ENCODE data around the gene FAM120A. TPM values are rescaled to one million over a fixed set of nuclear protein-coding genes. Genes with fewer than 3 reads are reported as not detected.

FAM120A gene
- total and polyA plus RNA-seq, 9 of the 15 experiments (the other 6 are each of a cell fraction or from before 2014, with no cell fraction given) = 8.7 to 71.0 (median 42.2) TPM

DNA sequence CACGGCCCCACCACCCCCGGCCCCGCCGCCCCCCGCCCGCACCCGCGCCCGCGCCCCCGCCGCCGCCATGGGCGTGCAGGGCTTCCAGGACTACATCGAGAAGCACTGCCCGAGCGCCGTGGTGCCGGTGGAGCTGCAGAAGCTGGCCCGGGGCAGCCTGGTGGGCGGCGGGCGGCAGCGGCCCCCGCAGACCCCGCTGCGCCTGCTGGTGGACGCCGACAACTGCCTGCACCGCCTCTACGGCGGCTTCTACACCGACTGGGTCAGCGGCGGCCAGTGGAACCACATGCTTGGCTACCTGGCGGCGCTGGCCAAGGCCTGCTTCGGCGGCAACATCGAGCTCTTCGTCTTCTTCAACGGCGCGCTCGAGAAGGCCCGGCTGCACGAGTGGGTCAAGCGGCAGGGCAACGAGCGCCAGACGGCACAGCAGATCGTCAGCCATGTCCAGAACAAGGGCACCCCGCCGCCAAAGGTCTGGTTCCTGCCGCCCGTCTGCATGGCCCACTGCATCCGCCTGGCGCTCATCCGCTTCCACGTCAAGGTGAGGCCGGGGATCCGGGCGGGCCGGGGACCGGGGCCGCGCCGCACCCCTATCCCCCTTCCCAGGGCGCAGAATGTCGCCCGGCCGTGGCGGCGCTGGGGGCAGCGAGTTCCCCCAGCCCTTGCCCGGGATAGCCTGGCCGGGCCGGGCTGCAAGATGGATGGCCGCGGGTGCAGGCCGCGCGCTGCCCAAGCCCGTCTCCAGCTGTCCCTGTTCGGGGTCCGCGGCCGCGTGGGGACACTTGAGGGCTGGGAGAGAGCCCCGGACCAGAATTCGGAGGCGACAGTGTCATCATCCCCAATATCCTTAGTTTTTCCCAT is 594 bp downstream of the FAM120A start (continued):
- TF ChIP-seq, protein P1, sequence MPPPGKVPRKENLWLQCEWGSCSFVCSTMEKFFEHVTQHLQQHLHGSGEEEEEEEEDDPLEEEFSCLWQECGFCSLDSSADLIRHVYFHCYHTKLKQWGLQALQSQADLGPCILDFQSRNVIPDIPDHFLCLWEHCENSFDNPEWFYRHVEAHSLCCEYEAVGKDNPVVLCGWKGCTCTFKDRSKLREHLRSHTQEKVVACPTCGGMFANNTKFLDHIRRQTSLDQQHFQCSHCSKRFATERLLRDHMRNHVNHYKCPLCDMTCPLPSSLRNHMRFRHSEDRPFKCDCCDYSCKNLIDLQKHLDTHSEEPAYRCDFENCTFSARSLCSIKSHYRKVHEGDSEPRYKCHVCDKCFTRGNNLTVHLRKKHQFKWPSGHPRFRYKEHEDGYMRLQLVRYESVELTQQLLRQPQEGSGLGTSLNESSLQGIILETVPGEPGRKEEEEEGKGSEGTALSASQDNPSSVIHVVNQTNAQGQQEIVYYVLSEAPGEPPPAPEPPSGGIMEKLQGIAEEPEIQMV (tag; conservative IDR thresholded peaks at IDR 0.05; ENCODE audit: low read depth) = no peak
- TF ChIP-seq ZNF431 (CRISPR knock-in tag; IDR thresholded peaks at IDR 0.05) (no peak), ARHGAP35 (IDR thresholded peaks at IDR 0.05; ENCODE audit: partially characterized antibody) (no peak), FOXP1 (CRISPR knock-in tag; IDR thresholded peaks at IDR 0.05) (peak; percentile 58; the same call in 1 of the 2 replicates), ERF (CRISPR knock-in tag; IDR thresholded peaks at IDR 0.05) (no peak), RCOR1 (IDR thresholded peaks at IDR 0.05; ENCODE audit: borderline replicate concordance in 1 of 2, low read depth in 2 of 2, low read length in 2 of 2) (no peak), FUS (optimal IDR thresholded peaks at IDR 0.05; ENCODE audit: low read depth, low read length) (no peak)
- TF ChIP-seq, protein P2, sequence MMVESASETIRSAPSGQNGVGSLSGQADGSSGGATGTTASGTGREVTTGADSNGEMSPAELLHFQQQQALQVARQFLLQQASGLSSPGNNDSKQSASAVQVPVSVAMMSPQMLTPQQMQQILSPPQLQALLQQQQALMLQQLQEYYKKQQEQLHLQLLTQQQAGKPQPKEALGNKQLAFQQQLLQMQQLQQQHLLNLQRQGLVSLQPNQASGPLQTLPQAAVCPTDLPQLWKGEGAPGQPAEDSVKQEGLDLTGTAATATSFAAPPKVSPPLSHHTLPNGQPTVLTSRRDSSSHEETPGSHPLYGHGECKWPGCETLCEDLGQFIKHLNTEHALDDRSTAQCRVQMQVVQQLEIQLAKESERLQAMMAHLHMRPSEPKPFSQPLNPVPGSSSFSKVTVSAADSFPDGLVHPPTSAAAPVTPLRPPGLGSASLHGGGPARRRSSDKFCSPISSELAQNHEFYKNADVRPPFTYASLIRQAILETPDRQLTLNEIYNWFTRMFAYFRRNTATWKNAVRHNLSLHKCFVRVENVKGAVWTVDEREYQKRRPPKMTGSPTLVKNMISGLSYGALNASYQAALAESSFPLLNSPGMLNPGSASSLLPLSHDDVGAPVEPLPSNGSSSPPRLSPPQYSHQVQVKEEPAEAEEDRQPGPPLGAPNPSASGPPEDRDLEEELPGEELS (CRISPR knock-in tag; IDR thresholded peaks at IDR 0.05; ENCODE audit: borderline replicate concordance) = no peak
- TF ChIP-seq, protein P3, sequence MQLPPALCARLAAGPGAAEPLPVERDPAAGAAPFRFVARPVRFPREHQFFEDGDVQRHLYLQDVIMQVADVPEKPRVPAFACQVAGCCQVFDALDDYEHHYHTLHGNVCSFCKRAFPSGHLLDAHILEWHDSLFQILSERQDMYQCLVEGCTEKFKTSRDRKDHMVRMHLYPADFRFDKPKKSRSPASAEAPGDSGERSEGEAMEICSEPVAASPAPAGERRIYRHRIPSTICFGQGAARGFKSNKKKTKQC (CRISPR knock-in tag; IDR thresholded peaks at IDR 0.05) = peak; percentile 56; the same call in 1 of the 2 replicates
- TF ChIP-seq, protein P4, sequence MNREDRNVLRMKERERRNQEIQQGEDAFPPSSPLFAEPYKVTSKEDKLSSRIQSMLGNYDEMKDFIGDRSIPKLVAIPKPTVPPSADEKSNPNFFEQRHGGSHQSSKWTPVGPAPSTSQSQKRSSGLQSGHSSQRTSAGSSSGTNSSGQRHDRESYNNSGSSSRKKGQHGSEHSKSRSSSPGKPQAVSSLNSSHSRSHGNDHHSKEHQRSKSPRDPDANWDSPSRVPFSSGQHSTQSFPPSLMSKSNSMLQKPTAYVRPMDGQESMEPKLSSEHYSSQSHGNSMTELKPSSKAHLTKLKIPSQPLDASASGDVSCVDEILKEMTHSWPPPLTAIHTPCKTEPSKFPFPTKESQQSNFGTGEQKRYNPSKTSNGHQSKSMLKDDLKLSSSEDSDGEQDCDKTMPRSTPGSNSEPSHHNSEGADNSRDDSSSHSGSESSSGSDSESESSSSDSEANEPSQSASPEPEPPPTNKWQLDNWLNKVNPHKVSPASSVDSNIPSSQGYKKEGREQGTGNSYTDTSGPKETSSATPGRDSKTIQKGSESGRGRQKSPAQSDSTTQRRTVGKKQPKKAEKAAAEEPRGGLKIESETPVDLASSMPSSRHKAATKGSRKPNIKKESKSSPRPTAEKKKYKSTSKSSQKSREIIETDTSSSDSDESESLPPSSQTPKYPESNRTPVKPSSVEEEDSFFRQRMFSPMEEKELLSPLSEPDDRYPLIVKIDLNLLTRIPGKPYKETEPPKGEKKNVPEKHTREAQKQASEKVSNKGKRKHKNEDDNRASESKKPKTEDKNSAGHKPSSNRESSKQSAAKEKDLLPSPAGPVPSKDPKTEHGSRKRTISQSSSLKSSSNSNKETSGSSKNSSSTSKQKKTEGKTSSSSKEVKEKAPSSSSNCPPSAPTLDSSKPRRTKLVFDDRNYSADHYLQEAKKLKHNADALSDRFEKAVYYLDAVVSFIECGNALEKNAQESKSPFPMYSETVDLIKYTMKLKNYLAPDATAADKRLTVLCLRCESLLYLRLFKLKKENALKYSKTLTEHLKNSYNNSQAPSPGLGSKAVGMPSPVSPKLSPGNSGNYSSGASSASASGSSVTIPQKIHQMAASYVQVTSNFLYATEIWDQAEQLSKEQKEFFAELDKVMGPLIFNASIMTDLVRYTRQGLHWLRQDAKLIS (CRISPR knock-in tag; IDR thresholded peaks at IDR 0.05) = peak; percentile 59; the same call in 1 of the 2 replicates
